SH-SY5Y (cell line): ENCODE measurements around the gene CALM3.

ENCODE experiments used
- GATA2 ChIP-seq: IDR thresholded peaks from 2 replicates; pipeline ENCODE4 v1.6.1; 2011; ENCODE audit warnings: mild to moderate bottlenecking, low read depth, low read length
- GATA3 ChIP-seq: IDR thresholded peaks from 2 replicates; pipeline ENCODE4 v1.6.1; 2011; ENCODE audit warnings: low read depth, mild to moderate bottlenecking, low read length, moderate library complexity

- TF ChIP-seq GATA3 = no peak
- TF ChIP-seq GATA2 = no peak
These were observed 5.7 kb downstream of the CALM3 start for GRCh38 chr19:46606681-46607447.
